Measurements from ENCODE around the gene KNCN. TPM values are rescaled to one million over a fixed set of nuclear protein-coding genes. Genes with fewer than 3 reads are reported as not detected.

Gene KNCN
- total RNA-seq, 1 donor from 2014 or later: not detected

DNA sequence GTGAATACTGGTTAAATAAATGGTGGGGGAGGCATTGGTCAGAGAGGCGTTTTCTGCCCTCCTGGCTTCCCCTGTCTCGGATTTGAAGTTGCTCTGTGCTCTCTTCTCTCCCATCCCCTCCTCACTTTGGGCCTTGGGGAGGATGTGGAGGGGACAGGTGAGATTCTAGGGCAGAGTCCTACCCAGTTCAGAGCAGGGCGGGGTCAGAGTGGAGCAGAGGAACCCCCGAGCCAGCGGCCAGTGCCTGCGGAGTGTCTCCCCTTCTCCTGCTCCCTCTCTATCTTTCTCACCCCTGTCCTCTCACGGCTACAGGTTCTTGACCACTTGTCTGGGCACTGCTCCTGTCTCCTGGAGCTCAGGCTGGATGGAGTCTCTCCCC is 8.1 kb downstream of the KNCN start:
- no peaks in the 10 kb centered on the region for H3K36me3 ChIP-seq
- H3K4me3 ChIP-seq: no peak overlapping the region
- no peaks in the 10 kb centered on the region for H3K4me1 ChIP-seq
- intact Hi-C loops (cut with DNase I): no loop called here
- DNase-seq: no peak
- H3K9me3 ChIP-seq: no peaks in the 10 kb centered on the region
- TF ChIP-seq, protein P1, sequence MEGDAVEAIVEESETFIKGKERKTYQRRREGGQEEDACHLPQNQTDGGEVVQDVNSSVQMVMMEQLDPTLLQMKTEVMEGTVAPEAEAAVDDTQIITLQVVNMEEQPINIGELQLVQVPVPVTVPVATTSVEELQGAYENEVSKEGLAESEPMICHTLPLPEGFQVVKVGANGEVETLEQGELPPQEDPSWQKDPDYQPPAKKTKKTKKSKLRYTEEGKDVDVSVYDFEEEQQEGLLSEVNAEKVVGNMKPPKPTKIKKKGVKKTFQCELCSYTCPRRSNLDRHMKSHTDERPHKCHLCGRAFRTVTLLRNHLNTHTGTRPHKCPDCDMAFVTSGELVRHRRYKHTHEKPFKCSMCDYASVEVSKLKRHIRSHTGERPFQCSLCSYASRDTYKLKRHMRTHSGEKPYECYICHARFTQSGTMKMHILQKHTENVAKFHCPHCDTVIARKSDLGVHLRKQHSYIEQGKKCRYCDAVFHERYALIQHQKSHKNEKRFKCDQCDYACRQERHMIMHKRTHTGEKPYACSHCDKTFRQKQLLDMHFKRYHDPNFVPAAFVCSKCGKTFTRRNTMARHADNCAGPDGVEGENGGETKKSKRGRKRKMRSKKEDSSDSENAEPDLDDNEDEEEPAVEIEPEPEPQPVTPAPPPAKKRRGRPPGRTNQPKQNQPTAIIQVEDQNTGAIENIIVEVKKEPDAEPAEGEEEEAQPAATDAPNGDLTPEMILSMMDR (IDR thresholded peaks at IDR 0.05): no peak
- H3K27ac ChIP-seq: no peak overlapping the region
- ATAC-seq: no peak
- peaks cover 47% of the 10 kb centered on the region for H3K27me3 ChIP-seq (ENCODE audit: low read depth)

DNA sequence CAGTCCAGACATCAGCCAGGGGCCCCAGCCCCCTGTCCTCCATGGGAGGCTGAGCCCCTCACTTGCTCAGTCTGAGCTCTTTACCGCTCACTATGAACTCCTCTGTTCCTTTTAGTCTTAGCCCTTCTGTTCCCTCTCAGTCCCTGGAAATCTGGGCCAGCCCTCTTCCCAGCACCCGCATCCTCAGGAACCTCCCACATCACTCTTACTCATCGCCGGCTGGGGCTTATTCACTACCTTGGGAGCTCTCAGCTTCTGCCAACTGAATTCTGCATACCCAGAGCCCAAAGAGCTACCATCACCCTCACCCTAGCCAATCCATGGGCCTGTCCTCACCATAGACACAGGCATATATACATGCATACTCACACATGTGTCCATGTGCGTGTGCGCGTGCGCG is 11.5 kb downstream of the KNCN start:
- TF ChIP-seq, protein P1 (IDR thresholded peaks at IDR 0.05): no peak
- no peaks in the 10 kb centered on the region for H3K4me1 ChIP-seq
- ATAC-seq (no peak), DNase-seq (no peak)
- H3K4me3 ChIP-seq: no peak overlapping the region
- H3K27ac ChIP-seq: no peak overlapping the region
- peaks cover 45% of the 10 kb centered on the region for H3K27me3 ChIP-seq (ENCODE audit: low read depth)
- H3K36me3 ChIP-seq: no peaks in the 10 kb centered on the region
- intact Hi-C loops (cut with DNase I): no loop called here
- H3K9me3 ChIP-seq: no peaks in the 10 kb centered on the region

DNA sequence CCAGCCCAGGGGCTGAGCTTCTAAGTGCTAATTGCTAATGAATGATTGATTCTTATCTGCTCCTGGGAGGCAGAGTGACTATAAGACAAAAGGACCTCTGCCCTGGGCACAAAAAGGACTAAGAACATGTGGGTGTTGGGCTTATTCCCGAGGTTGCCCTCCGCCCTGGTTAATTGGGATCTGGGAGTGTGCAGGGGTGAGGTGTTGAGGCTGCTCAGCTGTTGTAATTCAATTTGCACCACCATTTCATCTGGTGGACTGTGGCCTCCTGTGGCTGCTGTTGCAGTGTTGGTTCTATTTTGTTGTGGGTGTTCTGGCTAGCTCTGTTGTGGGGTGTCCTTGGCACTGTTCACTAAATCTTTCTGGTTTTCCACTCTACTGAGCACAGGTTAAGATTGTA is 13.3 kb downstream of the KNCN start:
- H3K9me3 ChIP-seq: no peaks in the 10 kb centered on the region
- H3K36me3 ChIP-seq: no peaks in the 10 kb centered on the region
- intact Hi-C loops (cut with DNase I): no loop called here
- ATAC-seq (no peak), DNase-seq (no peak)
- H3K27me3 ChIP-seq (ENCODE audit: low read depth): peaks cover 31% of the 10 kb centered on the region
- peaks cover 4% of the 10 kb centered on the region for H3K4me1 ChIP-seq
- H3K27ac ChIP-seq: no peak overlapping the region
- TF ChIP-seq, protein P1 (IDR thresholded peaks at IDR 0.05): no peak
- no peak overlapping the region for H3K4me3 ChIP-seq

DNA sequence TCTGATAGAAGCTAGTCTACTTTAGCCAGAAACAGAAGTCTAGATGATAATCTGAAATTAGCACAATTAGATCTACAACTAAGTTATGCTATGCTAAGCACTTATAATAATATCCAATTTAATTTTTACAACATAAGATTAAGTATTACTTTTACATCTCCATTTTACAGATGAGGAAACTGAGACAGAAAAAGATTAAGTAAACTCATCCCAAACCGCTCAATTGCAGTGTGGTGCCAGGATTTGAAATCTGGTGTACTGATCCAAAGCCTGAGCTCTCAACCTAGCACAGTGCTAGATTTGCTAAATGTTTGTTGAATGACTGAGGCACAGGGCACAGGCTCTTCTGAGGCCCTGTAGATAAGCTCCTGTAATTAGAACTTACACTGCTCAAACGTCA is 13.8 kb downstream of the KNCN start:
- intact Hi-C loops (cut with DNase I): no loop called here
- Histone ChIP-seq H3K27me3 (ENCODE audit: low read depth) (peaks cover 31% of the 10 kb centered on the region), H3K9me3 (no peaks in the 10 kb centered on the region), H3K36me3 (no peaks in the 10 kb centered on the region), H3K27ac (no peak overlapping the region), H3K4me3 (no peak overlapping the region), H3K4me1 (peaks cover 4% of the 10 kb centered on the region)
- TF ChIP-seq, protein P1 (IDR thresholded peaks at IDR 0.05): no peak
- ATAC-seq: no peak
- DNase-seq: no peak

DNA sequence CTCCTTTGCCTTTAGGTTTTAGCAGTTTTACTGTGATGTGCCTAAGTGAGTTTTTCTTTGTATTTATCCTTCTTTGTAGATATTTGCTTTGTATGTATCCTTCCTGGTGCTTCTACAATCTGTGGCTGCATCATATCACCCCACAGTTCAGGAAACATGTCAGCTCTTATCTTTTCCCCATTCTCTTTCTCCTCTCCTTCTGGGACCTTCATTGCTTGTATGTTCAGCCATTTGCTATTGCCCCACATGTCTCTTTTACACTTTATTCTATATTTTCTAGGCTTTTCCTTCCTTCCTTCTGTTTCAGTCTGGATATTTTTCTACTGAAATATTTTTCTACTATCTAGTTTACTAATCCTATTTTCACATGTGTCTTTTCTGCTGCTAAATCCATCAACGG is 14.9 kb downstream of the KNCN start:
- Histone ChIP-seq H3K36me3 (no peaks in the 10 kb centered on the region), H3K4me1 (peaks cover 4% of the 10 kb centered on the region), H3K9me3 (no peaks in the 10 kb centered on the region), H3K4me3 (no peak overlapping the region), H3K27ac (no peak overlapping the region), H3K27me3 (ENCODE audit: low read depth) (peaks cover 43% of the 10 kb centered on the region)
- intact Hi-C loops (cut with DNase I): no loop called here
- DNase-seq (no peak), ATAC-seq (no peak)
- TF ChIP-seq, protein P1 (IDR thresholded peaks at IDR 0.05): no peak

DNA sequence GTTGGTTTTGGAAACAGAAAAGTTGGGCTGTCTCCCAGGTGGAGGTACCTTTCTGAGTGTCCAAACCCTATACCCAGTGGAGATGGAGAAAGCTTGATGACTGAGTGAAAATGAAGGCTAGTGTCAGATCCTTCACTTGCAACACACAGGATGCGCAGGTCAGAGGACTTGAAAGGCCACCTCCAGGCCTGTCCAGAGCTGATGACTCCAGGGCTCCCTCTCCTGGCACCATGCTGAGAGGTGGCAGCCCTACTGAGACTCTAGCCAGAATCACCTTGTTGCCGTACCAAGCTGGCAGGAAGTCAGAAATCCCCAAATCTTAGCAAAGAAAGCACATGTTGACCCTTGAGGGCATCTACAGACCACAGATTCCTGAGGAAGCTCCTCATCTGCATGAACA is 16.4 kb downstream of the KNCN start:
- Histone ChIP-seq H3K4me3 (no peak overlapping the region), H3K27me3 (ENCODE audit: low read depth) (peaks cover 57% of the 10 kb centered on the region), H3K4me1 (peaks cover 4% of the 10 kb centered on the region), H3K36me3 (no peaks in the 10 kb centered on the region), H3K27ac (no peak overlapping the region), H3K9me3 (no peaks in the 10 kb centered on the region)
- ATAC-seq: peak; percentile 24 to 42
- no peak for DNase-seq
- intact Hi-C loops (cut with DNase I): no loop called here
- TF ChIP-seq, protein P1 (IDR thresholded peaks at IDR 0.05): peak; percentile 35

Measured in lower lobe of right lung (tissue), 2 donors.